ENCODE data around the gene UVRAG. TPM values are rescaled to one million over a fixed set of nuclear protein-coding genes. Genes with fewer than 3 reads are reported as not detected.

UVRAG gene
- total RNA-seq, 1 experiment from 2014 or later = 31.3 TPM

DNA sequence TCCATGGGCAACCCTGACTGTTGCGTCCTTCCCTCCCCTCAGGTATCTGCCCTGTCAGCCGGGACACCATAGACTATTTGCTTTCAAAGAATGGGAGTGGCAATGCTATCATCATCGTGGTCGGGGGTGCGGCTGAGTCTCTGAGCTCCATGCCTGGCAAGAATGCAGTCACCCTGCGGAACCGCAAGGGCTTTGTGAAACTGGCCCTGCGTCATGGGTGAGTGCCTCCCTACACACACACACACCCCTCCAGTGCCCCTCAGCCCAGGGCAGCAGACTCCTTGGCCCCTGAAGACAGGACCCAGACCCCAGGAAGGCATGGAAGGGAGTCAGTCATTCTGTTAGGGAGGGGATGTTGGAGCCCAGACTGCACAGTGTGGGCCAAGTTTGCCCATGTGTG, 17.9 kb upstream of the UVRAG start:
- Histone ChIP-seq H3K4me3 (ENCODE audit: low read depth, low read length) (no peak overlapping the region), H3K36me3 (ENCODE audit: control insufficient read depth, insufficient read depth, low read length) (peaks cover 17% of the 10 kb centered on the region), H3K9me3 (no peaks in the 10 kb centered on the region), H3K27me3 (replicated peaks; ENCODE audit: control insufficient read depth, insufficient read depth, low read length) (no peaks in the 10 kb centered on the region), H3K4me1 (peaks cover 19% of the 10 kb centered on the region)
- no peak for DNase-seq
- intact Hi-C loops (cut with micrococcal nuclease; ENCODE audit: unreplicated experiment) = no loop called here
- ChIA-PET POLR2A (interaction anchor here (1.0 kb wide), 1 partner anchor 17 kb away, joined by 3 read pairs; no protein-coding TSS in a partner anchor), CTCF (interaction anchor here (0.6 kb wide), 1 partner anchor 272 kb away, joined by 4 read pairs; the partner anchor contains the start of gene GDPD5)
- TF ChIP-seq, protein P1, sequence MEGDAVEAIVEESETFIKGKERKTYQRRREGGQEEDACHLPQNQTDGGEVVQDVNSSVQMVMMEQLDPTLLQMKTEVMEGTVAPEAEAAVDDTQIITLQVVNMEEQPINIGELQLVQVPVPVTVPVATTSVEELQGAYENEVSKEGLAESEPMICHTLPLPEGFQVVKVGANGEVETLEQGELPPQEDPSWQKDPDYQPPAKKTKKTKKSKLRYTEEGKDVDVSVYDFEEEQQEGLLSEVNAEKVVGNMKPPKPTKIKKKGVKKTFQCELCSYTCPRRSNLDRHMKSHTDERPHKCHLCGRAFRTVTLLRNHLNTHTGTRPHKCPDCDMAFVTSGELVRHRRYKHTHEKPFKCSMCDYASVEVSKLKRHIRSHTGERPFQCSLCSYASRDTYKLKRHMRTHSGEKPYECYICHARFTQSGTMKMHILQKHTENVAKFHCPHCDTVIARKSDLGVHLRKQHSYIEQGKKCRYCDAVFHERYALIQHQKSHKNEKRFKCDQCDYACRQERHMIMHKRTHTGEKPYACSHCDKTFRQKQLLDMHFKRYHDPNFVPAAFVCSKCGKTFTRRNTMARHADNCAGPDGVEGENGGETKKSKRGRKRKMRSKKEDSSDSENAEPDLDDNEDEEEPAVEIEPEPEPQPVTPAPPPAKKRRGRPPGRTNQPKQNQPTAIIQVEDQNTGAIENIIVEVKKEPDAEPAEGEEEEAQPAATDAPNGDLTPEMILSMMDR (IDR thresholded peaks at IDR 0.05; ENCODE audit: insufficient read depth in 1 of 2, low read depth in 1 of 2, low read length in 1 of 2, severe bottlenecking in 1 of 2, unreplicated experiment in 1 of 2) = no peak
- no TSS peak for BruUV-seq (replicated peaks)
- Mint-ChIP-seq H3K4me1 (ENCODE audit: low read depth, unreplicated experiment) (peaks cover 11% of the 10 kb centered on the region), H3K27ac (ENCODE audit: unreplicated experiment) (no peak overlapping the region), H3K9me3 (ENCODE audit: unreplicated experiment) (no peaks in the 10 kb centered on the region), H3K4me3 (ENCODE audit: unreplicated experiment) (no peak overlapping the region), H3K27me3 (ENCODE audit: insufficient read depth, unreplicated experiment) (no peaks in the 10 kb centered on the region), H3K36me3 (ENCODE audit: insufficient read depth, unreplicated experiment) (peaks cover 16% of the 10 kb centered on the region)

DNA sequence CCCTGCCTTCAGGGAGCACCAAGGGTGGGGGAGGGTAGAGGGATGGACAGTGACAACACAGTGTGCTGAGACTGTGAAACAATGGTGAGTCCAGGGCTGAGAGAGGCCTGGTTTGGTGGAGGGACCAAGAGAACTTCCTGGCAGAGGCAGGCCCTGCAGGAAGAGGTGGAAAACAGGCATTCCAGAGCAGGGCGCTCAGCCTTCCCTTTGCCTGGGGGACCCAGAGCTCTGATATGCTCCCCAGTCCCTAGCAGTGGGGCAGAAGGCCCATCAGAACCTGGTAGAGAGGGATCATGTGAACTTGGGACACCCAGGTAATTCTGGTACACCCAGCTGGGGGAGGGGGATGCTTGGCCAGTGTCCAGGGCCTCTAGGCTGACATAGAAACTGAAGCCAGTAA, 17.2 kb upstream of the UVRAG start:
- H3K27ac Mint-ChIP-seq (ENCODE audit: unreplicated experiment) = no peak overlapping the region

DNA sequence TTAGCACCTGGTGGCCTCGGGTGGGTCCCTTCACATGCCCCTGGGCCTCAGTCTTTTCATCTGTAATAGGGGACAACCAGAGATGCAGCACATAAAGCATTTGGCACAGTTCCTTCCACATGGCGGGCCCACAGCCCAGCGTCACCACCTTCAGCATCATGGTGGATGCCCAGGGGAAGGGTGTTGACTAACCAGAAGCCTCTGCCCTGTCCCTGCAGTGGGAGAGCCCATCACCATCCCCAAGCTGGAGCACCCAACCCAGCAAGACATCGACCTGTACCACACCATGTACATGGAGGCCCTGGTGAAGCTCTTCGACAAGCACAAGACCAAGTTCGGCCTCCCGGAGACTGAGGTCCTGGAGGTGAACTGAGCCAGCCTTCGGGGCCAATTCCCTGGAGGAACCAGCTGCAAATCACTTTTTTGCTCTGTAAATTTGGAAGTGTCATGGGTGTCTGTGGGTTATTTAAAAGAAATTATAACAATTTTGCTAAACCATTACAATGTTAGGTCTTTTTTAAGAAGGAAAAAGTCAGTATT, 14.8 kb upstream of the UVRAG start:
- BruUV-seq (replicated peaks) = no TSS peak
- ChIA-PET POLR2A (no interaction called here), CTCF (interaction anchor here (1.3 to 3.4 kb wide), 2 partner anchors 14 kb away, joined by 3 to 18 read pairs; no protein-coding TSS in a partner anchor)
- H3K36me3 ChIP-seq (ENCODE audit: control insufficient read depth, insufficient read depth, low read length) = peaks cover 14% of the 10 kb centered on the region
- H3K4me1 Mint-ChIP-seq (ENCODE audit: low read depth, unreplicated experiment) = peaks cover 11% of the 10 kb centered on the region
- intact Hi-C loops (cut with micrococcal nuclease; ENCODE audit: unreplicated experiment) = no loop called here
- H3K4me1 ChIP-seq = peaks cover 19% of the 10 kb centered on the region
- H3K4me3 Mint-ChIP-seq (ENCODE audit: unreplicated experiment) = no peak overlapping the region
- no peaks in the 10 kb centered on the region for H3K9me3 ChIP-seq
- no peaks in the 10 kb centered on the region for H3K9me3 Mint-ChIP-seq (ENCODE audit: unreplicated experiment)
- no peak overlapping the region for H3K27ac Mint-ChIP-seq (ENCODE audit: unreplicated experiment)
- H3K36me3 Mint-ChIP-seq (ENCODE audit: insufficient read depth, unreplicated experiment) = peaks cover 16% of the 10 kb centered on the region
- H3K27me3 Mint-ChIP-seq (ENCODE audit: insufficient read depth, unreplicated experiment) = no peaks in the 10 kb centered on the region
- H3K27me3 ChIP-seq (replicated peaks; ENCODE audit: control insufficient read depth, insufficient read depth, low read length) = no peaks in the 10 kb centered on the region
- DNase-seq = no peak
- H3K4me3 ChIP-seq (ENCODE audit: low read depth, low read length) = no peak overlapping the region
- TF ChIP-seq, protein P1 (IDR thresholded peaks at IDR 0.05; ENCODE audit: insufficient read depth in 1 of 2, low read depth in 1 of 2, low read length in 1 of 2, severe bottlenecking in 1 of 2, unreplicated experiment in 1 of 2) = no peak

More for the DNA sequence above, 17.2 kb upstream of the UVRAG start:
- intact Hi-C loops (cut with micrococcal nuclease; ENCODE audit: unreplicated experiment) = no loop called here
- Mint-ChIP-seq H3K36me3 (ENCODE audit: insufficient read depth, unreplicated experiment) (peaks cover 16% of the 10 kb centered on the region), H3K9me3 (ENCODE audit: unreplicated experiment) (no peaks in the 10 kb centered on the region), H3K4me3 (ENCODE audit: unreplicated experiment) (no peak overlapping the region), H3K4me1 (ENCODE audit: low read depth, unreplicated experiment) (peaks cover 11% of the 10 kb centered on the region), H3K27me3 (ENCODE audit: insufficient read depth, unreplicated experiment) (no peaks in the 10 kb centered on the region)
- POLR2A ChIA-PET = no interaction called here
- Histone ChIP-seq H3K4me3 (ENCODE audit: low read depth, low read length) (no peak overlapping the region), H3K4me1 (peaks cover 19% of the 10 kb centered on the region), H3K36me3 (ENCODE audit: control insufficient read depth, insufficient read depth, low read length) (peaks cover 13% of the 10 kb centered on the region), H3K27me3 (replicated peaks; ENCODE audit: control insufficient read depth, insufficient read depth, low read length) (no peaks in the 10 kb centered on the region), H3K9me3 (no peaks in the 10 kb centered on the region)
- BruUV-seq (replicated peaks) = no TSS peak
- CTCF ChIA-PET = no interaction called here
- TF ChIP-seq, protein P1 (IDR thresholded peaks at IDR 0.05; ENCODE audit: insufficient read depth in 1 of 2, low read depth in 1 of 2, low read length in 1 of 2, severe bottlenecking in 1 of 2, unreplicated experiment in 1 of 2) = no peak
- peak in 1 of 2 experiments; percentile 41 for DNase-seq

All from Caco-2 (cell line).